SK-N-SH (cell line): ENCODE data around the gene RFX1.

Experiments
- GABPA ChIP-seq: IDR thresholded peaks from 2 replicates; pipeline ENCODE4 v1.4.0; 2012; ENCODE audit warnings: low read depth, mild to moderate bottlenecking
- SMC3 ChIP-seq: IDR thresholded peaks from 2 replicates; pipeline ENCODE4 v1.6.1; 2012; ENCODE audit warnings: low read depth, low read length, improper control_type of control experiment
- TF ChIP-seq, protein P1 (sequence below): fragments of 200-600 bp; sonication (generic); IDR thresholded peaks from 2 replicates; pipeline ENCODE4 v1.6.1; 2017; ENCODE audit warnings: antibody characterized with exemption, mild to moderate bottlenecking, moderate library complexity

GRCh38 chr19:14000691-14001375 lies 5.3 kb downstream of the RFX1 start:
- TF ChIP-seq GABPA: no peak
- TF ChIP-seq SMC3: no peak
- TF ChIP-seq, protein P1, sequence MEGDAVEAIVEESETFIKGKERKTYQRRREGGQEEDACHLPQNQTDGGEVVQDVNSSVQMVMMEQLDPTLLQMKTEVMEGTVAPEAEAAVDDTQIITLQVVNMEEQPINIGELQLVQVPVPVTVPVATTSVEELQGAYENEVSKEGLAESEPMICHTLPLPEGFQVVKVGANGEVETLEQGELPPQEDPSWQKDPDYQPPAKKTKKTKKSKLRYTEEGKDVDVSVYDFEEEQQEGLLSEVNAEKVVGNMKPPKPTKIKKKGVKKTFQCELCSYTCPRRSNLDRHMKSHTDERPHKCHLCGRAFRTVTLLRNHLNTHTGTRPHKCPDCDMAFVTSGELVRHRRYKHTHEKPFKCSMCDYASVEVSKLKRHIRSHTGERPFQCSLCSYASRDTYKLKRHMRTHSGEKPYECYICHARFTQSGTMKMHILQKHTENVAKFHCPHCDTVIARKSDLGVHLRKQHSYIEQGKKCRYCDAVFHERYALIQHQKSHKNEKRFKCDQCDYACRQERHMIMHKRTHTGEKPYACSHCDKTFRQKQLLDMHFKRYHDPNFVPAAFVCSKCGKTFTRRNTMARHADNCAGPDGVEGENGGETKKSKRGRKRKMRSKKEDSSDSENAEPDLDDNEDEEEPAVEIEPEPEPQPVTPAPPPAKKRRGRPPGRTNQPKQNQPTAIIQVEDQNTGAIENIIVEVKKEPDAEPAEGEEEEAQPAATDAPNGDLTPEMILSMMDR: no peak
